Breast epithelium (tissue), 3 donors: ENCODE data around the gene TKT.

Source experiments
- POLR2AphosphoS5 ChIP-seq, 3 donors: sonication (generic); formaldehyde crosslinking; IDR thresholded peaks; one replicate each; pipeline ENCODE4 v1.6.1; 2017; ENCODE audit warnings: antibody characterized with exemption in 3 of 3
- TF ChIP-seq, protein P1 (sequence below), 3 donors: fragments of 450-650 bp; IDR thresholded peaks; one replicate each; pipeline ENCODE4 v1.5.1; 2016 to 2017; ENCODE audit warnings: antibody characterized with exemption in 3 of 3, mild to moderate bottlenecking in 3 of 3, moderate library complexity in 3 of 3

DNA sequence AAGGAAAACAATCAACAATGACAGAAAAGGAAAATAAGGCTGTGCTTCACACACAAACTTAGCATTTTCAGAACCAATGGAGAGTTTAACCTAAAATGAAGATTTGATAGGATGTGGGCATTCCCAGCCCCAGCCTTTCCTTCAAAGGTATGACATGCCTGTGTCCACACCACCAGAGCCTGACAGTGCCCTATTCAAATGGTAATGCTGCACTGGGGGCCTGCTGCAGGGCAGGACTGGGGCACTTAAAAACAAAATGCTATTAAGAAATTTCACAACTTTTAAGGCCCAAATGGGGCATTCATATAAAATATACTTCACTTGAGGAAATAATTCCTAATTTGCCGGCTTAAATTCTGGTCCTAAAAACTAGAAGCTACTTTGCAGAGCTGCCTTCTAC is 30.9 kb upstream of the TKT start:
- TF ChIP-seq, protein P1, sequence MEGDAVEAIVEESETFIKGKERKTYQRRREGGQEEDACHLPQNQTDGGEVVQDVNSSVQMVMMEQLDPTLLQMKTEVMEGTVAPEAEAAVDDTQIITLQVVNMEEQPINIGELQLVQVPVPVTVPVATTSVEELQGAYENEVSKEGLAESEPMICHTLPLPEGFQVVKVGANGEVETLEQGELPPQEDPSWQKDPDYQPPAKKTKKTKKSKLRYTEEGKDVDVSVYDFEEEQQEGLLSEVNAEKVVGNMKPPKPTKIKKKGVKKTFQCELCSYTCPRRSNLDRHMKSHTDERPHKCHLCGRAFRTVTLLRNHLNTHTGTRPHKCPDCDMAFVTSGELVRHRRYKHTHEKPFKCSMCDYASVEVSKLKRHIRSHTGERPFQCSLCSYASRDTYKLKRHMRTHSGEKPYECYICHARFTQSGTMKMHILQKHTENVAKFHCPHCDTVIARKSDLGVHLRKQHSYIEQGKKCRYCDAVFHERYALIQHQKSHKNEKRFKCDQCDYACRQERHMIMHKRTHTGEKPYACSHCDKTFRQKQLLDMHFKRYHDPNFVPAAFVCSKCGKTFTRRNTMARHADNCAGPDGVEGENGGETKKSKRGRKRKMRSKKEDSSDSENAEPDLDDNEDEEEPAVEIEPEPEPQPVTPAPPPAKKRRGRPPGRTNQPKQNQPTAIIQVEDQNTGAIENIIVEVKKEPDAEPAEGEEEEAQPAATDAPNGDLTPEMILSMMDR (IDR thresholded peaks at IDR 0.05), result no peak
- no peak for TF ChIP-seq POLR2AphosphoS5 (IDR thresholded peaks at IDR 0.05)
